K562 (cell line): Measurements from ENCODE around the gene RFLNA. TPM values are rescaled to one million over a fixed set of nuclear protein-coding genes. Genes with fewer than 3 reads are reported as not detected.

Experiments
- CHD7 ChIP-seq: fragments of 200-600 bp; sonication (generic); IDR thresholded peaks from one replicate; pipeline ENCODE4 v1.6.1; 2012; ENCODE audit warnings: mild to moderate bottlenecking, low read depth, low read length, inconsistent platforms
- ERF ChIP-seq: fragments of 450-650 bp; formaldehyde crosslinking; IDR thresholded peaks from 2 replicates; pipeline ENCODE4 v1.4.0; 2020; ENCODE audit warnings: mild to moderate bottlenecking, mixed read lengths
- FOXP4 ChIP-seq: sonication (generic); formaldehyde crosslinking; IDR thresholded peaks from 2 replicates; pipeline ENCODE4 v1.8.0; 2022; ENCODE audit warnings: mild to moderate bottlenecking, missing genetic modification reagents, borderline replicate concordance
- NFATC3 ChIP-seq: fragments of 450-650 bp; IDR thresholded peaks from 2 replicates; pipeline ENCODE4 v1.6.1; 2017; ENCODE audit warnings: mild to moderate bottlenecking
- POLR2H ChIP-seq: IDR thresholded peaks from 2 replicates; pipeline ENCODE4 v1.6.1; 2016; ENCODE audit warnings: missing genetic modification characterization, low read depth, mild to moderate bottlenecking, control low read depth, missing compliant biosample characterization, moderate library complexity
- SREBF2 ChIP-seq: sonication (generic); formaldehyde crosslinking; IDR thresholded peaks from 2 replicates; pipeline ENCODE4 v1.4.0; 2020; ENCODE audit warnings: mild to moderate bottlenecking, missing genetic modification reagents
- TAF7 ChIP-seq: fragments of 450-650 bp; IDR thresholded peaks from 2 replicates; pipeline ENCODE4 v1.6.1; 2016; ENCODE audit warnings: missing genetic modification characterization, missing compliant biosample characterization
- TCF7 ChIP-seq: sonication (generic); IDR thresholded peaks from 2 replicates; pipeline ENCODE4 v1.6.1; 2016; ENCODE audit warnings: antibody characterized with exemption, borderline replicate concordance
- ZNF316 ChIP-seq: fragments of 450-650 bp; IDR thresholded peaks from 2 replicates; pipeline ENCODE4 v1.6.1; 2016
- ZNF384 ChIP-seq: IDR thresholded peaks from 2 replicates; pipeline ENCODE4 v1.6.1; 2012; ENCODE audit warnings: low read depth, low read length, improper control_type of control experiment
- ZNF511 ChIP-seq: sonication (generic); formaldehyde crosslinking; IDR thresholded peaks from 2 replicates; pipeline ENCODE4 v1.8.0; 2022; ENCODE audit warnings: mild to moderate bottlenecking, missing genetic modification reagents
- ZNF707 ChIP-seq: fragments of 250-450 bp; sonication (Bioruptor Pico); conservative IDR thresholded peaks from 2 replicates; pipeline ENCODE4 v1.8.0; 2022; ENCODE audit warnings: inconsistent platforms, mild to moderate bottlenecking, moderate library complexity
- polyA plus RNA-seq, 8 experiments: library from polyadenylated mRNA; depleted of rRNA in 4 of 8; stranded (reverse) in 5 of 8; unstranded in 3 of 8; fragments of >200 nt; fragmentation: Nextera tagmentation in 2 of 8; fragmentation: Illumina TruSeq in 1 of 8; extraction: Ambion mirVana in 2 of 8; extraction: Trizol in 1 of 8; gene quantifications; 2 replicates each; pipeline versions ENCODE4 v1.2.1 to v1.2.3, GENCODE V29; 2011 to 2014; ENCODE audit warnings: inconsistent platforms in 1 of 8, missing spikeins in 1 of 8
- total RNA-seq, 7 experiments: library from RNA; depleted of rRNA in 6 of 7; stranded (reverse); fragments of >200 nt in 6 of 7; fragmentation: Illumina TruSeq in 2 of 7; extraction: Trizol in 2 of 7; gene quantifications; 2 replicates each; pipeline versions ENCODE4 v1.2.1 to v1.2.3, GENCODE V29; 2011 to 2021; ENCODE audit warnings: low replicate concordance in 1 of 7
- TF ChIP-seq, protein P1 (sequence below), 2 experiments: fragments of 450-650 bp; IDR thresholded peaks; 2 replicates each; pipeline ENCODE4 v1.6.1; 2016

RFLNA gene
- total and polyA plus RNA-seq, 9 of the 15 experiments (the other 6 are each of a cell fraction or from before 2014, with no cell fraction given), result not detected

GRCh38 chr12:124279846-124280360 is 15.0 kb upstream of the RFLNA start (continued):
- TF ChIP-seq CHD7 (no peak), ERF (no peak), TAF7 (no peak), ZNF384 (no peak), FOXP4 (CRISPR knock-in tag) (no peak), ZNF511 (no peak), TCF7 (no peak), ZNF316 (no peak), NFATC3 (no peak), SREBF2 (CRISPR knock-in tag) (no peak), ZNF707 (CRISPR knock-in tag) (no peak), POLR2H (tag) (no peak)
- TF ChIP-seq, protein P1, sequence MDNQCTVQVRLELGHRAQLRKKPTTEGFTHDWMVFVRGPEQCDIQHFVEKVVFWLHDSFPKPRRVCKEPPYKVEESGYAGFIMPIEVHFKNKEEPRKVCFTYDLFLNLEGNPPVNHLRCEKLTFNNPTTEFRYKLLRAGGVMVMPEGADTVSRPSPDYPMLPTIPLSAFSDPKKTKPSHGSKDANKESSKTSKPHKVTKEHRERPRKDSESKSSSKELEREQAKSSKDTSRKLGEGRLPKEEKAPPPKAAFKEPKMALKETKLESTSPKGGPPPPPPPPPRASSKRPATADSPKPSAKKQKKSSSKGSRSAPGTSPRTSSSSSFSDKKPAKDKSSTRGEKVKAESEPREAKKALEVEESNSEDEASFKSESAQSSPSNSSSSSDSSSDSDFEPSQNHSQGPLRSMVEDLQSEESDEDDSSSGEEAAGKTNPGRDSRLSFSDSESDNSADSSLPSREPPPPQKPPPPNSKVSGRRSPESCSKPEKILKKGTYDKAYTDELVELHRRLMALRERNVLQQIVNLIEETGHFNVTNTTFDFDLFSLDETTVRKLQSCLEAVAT (IDR thresholded peaks at IDR 0.05), result no peak
